Measurements from ENCODE around the gene PRL. TPM values are rescaled to one million over a fixed set of nuclear protein-coding genes. Genes with fewer than 3 reads are reported as not detected.

PRL gene
- total and polyA plus RNA-seq, 2 experiments from 2014 or later = not detected

GRCh38 chr6:22294301-22294700, 2.5 kb downstream of the PRL start:
- DNase-seq (ENCODE audit: low spot score) = no peak
- Mint-ChIP-seq H3K4me1 (peaks cover 12% of the 10 kb centered on the region; the same call in 2 of the 3 replicates), H3K36me3 (ENCODE audit: low read depth) (no peaks in the 10 kb centered on the region), H3K4me3 (no peak overlapping the region), H3K9me3 (no peaks in the 10 kb centered on the region), H3K27me3 (ENCODE audit: insufficient read depth, low read depth, poor library complexity) (no peaks in the 10 kb centered on the region), H3K27ac (no peak overlapping the region)
- H3F3A ChIP-seq (replicated peaks; ENCODE audit: low read depth) = no peaks in the 10 kb centered on the region
- no peaks in the 10 kb centered on the region for H4K20me1 ChIP-seq (replicated peaks; ENCODE audit: insufficient read depth)
- H3K9me2 ChIP-seq (ENCODE audit: insufficient read depth) = no peaks in the 10 kb centered on the region
- H3K27me3 ChIP-seq (ENCODE audit: insufficient read depth) = no peaks in the 10 kb centered on the region
- no peak overlapping the region for H3K4me3 ChIP-seq
- no peak overlapping the region for H3K4me2 ChIP-seq
- peak overlapping the region; percentile 30; the same call in 1 of the 2 replicates for H2AFZ ChIP-seq
- H3K36me3 ChIP-seq (ENCODE audit: insufficient read depth) = no peaks in the 10 kb centered on the region
- no peak for ATAC-seq
- no peak overlapping the region for H3K27ac ChIP-seq (ENCODE audit: low read depth)
- peaks cover 12% of the 10 kb centered on the region; the same call in 1 of the 2 replicates for H3K4me1 ChIP-seq (ENCODE audit: insufficient read depth)
- TF ChIP-seq ZNF331 (CRISPR knock-in tag; IDR thresholded peaks at IDR 0.05; ENCODE audit: low read depth) = no peak
- no peak for TF ChIP-seq POLR2AphosphoS5 (IDR thresholded peaks at IDR 0.05; ENCODE audit: low read depth)
- TF ChIP-seq ETS1 (IDR thresholded peaks at IDR 0.05) = no peak
- H3K79me2 ChIP-seq (replicated peaks; ENCODE audit: insufficient read depth) = no peaks in the 10 kb centered on the region

GRCh38 chr6:22290045-22290444, 6.8 kb downstream of the PRL start:
- DNase-seq (ENCODE audit: low spot score) (peak; percentile 16), ATAC-seq (peak; percentile 56)
- H3K27ac ChIP-seq (ENCODE audit: low read depth) = no peak overlapping the region
- H3K4me2 ChIP-seq = no peak overlapping the region
- H3K27me3 Mint-ChIP-seq (ENCODE audit: insufficient read depth, low read depth, poor library complexity) = no peaks in the 10 kb centered on the region
- H3K36me3 ChIP-seq (ENCODE audit: insufficient read depth) = no peaks in the 10 kb centered on the region
- TF ChIP-seq NANOG (IDR thresholded peaks at IDR 0.05; ENCODE audit: borderline replicate concordance) (no peak), STAT1 (IDR thresholded peaks at IDR 0.05; ENCODE audit: unreplicated experiment) (no peak), ETS1 (IDR thresholded peaks at IDR 0.05) (no peak)
- H3K79me2 ChIP-seq (replicated peaks; ENCODE audit: insufficient read depth) = no peaks in the 10 kb centered on the region
- H3K4me3 Mint-ChIP-seq = no peak overlapping the region
- H3K27ac Mint-ChIP-seq = 0 out of 2 replicates have a peak overlapping the region, but pooled peaks have one; percentile 6
- peaks cover 14% of the 10 kb centered on the region; the same call in 2 of the 3 replicates for H3K4me1 Mint-ChIP-seq
- no peaks in the 10 kb centered on the region for H3K9me2 ChIP-seq (ENCODE audit: insufficient read depth)
- H3F3A ChIP-seq (replicated peaks; ENCODE audit: low read depth) = no peaks in the 10 kb centered on the region
- no peak overlapping the region for H3K4me3 ChIP-seq
- no peaks in the 10 kb centered on the region for H3K9me3 Mint-ChIP-seq
- no peaks in the 10 kb centered on the region for H3K36me3 Mint-ChIP-seq (ENCODE audit: low read depth)
- H3K27me3 ChIP-seq (ENCODE audit: insufficient read depth) = no peaks in the 10 kb centered on the region
- H3K4me1 ChIP-seq (ENCODE audit: insufficient read depth) = peaks cover 12% of the 10 kb centered on the region; the same call in 1 of the 2 replicates
- no peak overlapping the region for H2AFZ ChIP-seq
- no peaks in the 10 kb centered on the region for H4K20me1 ChIP-seq (replicated peaks; ENCODE audit: insufficient read depth)

DNA sequence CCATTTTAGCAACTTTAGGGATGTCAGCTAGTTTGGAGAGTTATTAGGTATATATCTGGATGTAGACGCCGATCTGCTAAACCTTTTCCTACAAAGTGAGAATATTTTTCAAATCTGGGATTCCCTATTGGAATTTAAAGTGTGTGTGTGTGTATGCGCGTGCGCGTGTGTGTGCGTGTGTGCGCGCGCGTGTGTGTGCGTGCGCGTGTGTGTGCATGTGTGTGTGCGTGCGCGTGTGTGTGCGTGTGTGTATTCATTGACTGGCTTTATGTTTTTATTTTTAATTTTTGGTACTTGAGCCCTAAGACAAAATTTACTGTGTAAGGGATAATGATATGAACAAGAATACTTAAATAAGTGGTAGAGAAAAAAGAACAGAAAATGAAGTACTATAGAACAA, 8.1 kb downstream of the PRL start:
- Histone ChIP-seq H3K36me3 (ENCODE audit: insufficient read depth) (no peaks in the 10 kb centered on the region), H3K4me3 (no peak overlapping the region), H3K4me2 (no peak overlapping the region), H3K4me1 (ENCODE audit: insufficient read depth) (peaks cover 12% of the 10 kb centered on the region; the same call in 1 of the 2 replicates), H3K9me2 (ENCODE audit: insufficient read depth) (no peaks in the 10 kb centered on the region), H3K27me3 (ENCODE audit: insufficient read depth) (no peaks in the 10 kb centered on the region), H3F3A (replicated peaks; ENCODE audit: low read depth) (no peaks in the 10 kb centered on the region), H3K79me2 (replicated peaks; ENCODE audit: insufficient read depth) (no peaks in the 10 kb centered on the region), H4K20me1 (replicated peaks; ENCODE audit: insufficient read depth) (no peaks in the 10 kb centered on the region), H2AFZ (no peak overlapping the region), H3K27ac (ENCODE audit: low read depth) (no peak overlapping the region)
- Mint-ChIP-seq H3K4me1 (peaks cover 17% of the 10 kb centered on the region; the same call in 2 of the 3 replicates), H3K36me3 (ENCODE audit: low read depth) (no peaks in the 10 kb centered on the region), H3K4me3 (no peak overlapping the region), H3K27ac (no peak overlapping the region), H3K9me3 (no peaks in the 10 kb centered on the region), H3K27me3 (ENCODE audit: insufficient read depth, low read depth, poor library complexity) (no peaks in the 10 kb centered on the region)
- TF ChIP-seq ZNF114 (CRISPR knock-in tag; IDR thresholded peaks at IDR 0.05) = no peak
- no peak for TF ChIP-seq JUNB (IDR thresholded peaks at IDR 0.05; ENCODE audit: unreplicated experiment)
- no peak for TF ChIP-seq STAT1 (IDR thresholded peaks at IDR 0.05; ENCODE audit: unreplicated experiment)
- no peak for TF ChIP-seq EZH2 (IDR thresholded peaks at IDR 0.05; ENCODE audit: low read depth, unreplicated experiment)
- no peak for TF ChIP-seq ETS1 (IDR thresholded peaks at IDR 0.05)
- TF ChIP-seq CREB1 (CRISPR knock-in tag; IDR thresholded peaks at IDR 0.05; ENCODE audit: low read depth) = no peak
- ATAC-seq (no peak), DNase-seq (ENCODE audit: low spot score) (no peak)

Data from GM23338 (cell line).